ENCODE data around the gene TMEM238.

Gene TMEM238

DNA sequence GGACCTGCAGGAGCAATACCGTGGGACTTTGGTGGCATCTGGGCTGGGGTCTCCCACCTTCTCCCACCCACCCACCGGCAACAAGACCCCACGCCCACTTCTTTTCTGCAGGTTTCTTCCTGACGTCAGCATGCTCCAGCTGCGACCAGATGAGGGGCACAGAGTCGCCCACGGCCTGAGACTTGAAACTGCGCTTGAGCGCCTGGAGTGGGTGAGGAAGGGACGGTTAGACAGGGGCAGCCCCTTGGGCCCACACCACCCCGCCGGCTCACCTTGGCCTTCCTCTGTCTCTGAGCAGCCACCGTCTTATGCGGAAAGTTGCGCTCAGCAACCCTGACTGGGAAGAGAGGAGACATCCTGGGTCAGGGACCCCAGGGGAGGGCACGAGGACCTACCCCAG is 23.2 kb downstream of the TMEM238 start:
- in situ Hi-C loops (cut with MboI; ENCODE audit: low sequenced_read_pairs): no loop called here

DNA sequence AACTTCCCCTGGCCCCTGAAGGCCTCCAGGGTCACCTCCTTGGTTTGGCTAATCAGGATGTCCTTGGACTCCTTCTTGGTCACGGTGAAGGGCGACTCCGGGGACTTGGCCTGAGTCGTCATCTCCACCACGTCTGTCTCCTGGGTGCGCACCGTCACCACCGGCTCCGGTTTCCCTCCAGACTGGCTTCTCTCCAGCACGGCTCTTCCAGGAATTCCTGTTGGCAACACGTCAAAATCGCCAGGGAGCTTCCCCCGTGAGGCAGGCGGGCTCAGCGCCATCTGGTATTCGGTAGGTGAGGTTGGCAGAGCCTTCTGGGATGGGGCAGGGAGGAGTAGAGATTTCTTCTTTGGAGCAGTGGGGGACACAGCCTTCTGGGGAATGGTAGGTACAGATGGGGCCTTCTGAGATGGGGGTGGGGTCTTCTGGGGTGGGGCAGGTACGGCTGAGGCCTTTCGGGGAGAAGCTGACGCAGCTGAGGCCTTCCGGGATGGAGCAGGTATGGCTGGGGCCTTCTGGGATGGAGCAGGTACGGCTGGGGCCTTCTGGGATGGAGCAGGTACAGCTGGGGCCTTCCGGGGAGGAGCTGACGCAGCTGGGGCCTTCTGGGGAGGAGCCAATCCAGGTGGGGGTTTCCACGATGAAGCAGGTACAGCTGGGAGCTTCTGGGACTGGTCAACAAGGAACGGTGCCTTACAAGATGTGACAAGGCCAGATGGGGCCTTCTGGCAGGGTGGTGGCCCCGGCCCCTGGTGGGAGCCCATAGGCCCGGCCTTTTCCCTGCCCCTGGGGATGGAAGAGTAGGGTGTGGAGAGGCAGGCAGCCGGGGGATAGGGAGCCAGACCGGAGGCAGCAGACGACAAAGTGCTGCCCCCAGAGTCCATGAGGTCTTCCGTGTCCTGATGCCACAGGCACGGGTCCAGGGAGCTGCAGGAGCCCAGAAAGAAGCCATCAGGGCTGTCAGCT is 24.9 kb downstream of the TMEM238 start:
- in situ Hi-C loops (cut with MboI; ENCODE audit: low sequenced_read_pairs): no loop called here

DNA sequence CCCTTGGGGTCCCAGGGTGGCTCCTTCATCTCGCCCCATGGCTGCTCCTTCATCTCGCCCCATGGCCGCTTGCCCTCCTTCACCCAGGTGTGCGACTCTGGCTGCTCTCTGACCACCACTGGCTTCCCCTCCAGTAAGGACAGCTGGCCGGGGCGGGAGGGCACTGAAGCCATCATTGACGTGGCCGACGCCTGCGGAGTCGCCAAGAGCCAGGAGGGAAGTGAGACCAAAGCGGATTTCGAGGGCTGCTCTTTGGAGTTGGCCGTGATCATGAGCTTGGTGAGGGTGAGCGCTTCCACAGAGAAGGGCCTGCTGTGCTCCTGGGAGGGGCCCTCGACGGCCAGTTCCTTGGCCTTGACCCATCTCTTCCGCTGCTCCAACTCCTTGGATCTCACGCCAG is 25.6 kb downstream of the TMEM238 start:
- in situ Hi-C loops (cut with MboI; ENCODE audit: low sequenced_read_pairs): no loop called here

DNA sequence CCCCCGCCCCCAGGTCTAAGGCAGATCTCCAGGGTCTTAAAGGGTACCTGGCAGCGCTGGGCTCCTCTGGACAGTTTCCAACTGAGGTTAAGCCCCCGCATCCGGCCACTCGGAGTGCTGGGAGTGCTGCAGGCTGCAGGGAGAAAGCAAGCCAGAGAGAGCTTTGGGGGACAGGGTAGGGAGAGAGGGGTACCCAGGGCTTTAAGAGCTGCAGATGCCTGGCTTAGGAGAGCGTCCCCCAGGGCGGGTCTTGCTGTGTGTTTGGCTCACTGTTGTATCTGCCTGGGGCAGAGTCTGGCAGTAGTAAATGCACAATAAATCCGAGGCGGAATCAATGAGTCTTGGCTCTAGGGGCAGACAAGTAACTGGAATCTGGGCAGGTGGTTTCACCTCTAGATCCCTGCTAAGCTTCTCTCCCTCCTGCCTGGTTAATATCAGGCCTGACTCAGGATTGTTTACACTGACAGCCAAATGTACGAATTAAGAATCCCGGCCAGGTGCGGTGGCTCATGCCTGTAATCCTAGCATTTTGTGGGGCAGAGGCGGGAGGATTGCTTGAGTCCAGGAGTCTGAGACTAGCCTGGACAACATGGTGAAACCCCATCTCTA is 28.8 kb downstream of the TMEM238 start:
- in situ Hi-C loops (cut with MboI; ENCODE audit: low sequenced_read_pairs): no loop called here

DNA sequence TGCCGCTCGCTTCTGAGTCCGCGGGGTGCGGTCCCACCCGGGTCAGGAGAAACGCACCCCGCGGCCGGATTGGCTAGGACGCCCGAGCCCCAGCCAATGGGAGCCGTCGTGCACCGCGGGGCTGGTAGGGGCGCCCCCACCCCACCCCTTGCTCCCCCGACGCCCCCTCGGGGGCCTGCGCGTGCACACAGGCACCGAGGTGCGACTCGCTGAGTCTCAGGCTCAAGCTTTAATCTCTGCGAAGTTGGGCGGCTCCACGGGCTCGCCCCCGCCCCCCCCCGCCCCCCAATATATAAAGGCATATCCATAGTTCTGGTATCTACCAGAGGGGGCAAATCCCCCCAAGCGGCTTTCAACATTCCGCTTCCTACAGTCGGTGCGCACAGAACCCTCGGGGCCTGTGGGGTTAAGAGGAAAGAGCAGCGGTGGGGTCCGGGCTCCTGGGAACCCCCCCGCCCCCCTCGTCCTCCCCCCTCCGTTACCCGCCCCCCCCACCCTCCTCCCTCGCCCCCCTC is 29.3 kb downstream of the TMEM238 start, which contains the start of gene COX6B2:
TSS of gene COX6B2 (minus strand) at position 22 of the 515 bp plus-strand sequence. CDS start 198 bp downstream, outside the sequence.
- in situ Hi-C loops (cut with MboI; ENCODE audit: low sequenced_read_pairs): no loop called here

DNA sequence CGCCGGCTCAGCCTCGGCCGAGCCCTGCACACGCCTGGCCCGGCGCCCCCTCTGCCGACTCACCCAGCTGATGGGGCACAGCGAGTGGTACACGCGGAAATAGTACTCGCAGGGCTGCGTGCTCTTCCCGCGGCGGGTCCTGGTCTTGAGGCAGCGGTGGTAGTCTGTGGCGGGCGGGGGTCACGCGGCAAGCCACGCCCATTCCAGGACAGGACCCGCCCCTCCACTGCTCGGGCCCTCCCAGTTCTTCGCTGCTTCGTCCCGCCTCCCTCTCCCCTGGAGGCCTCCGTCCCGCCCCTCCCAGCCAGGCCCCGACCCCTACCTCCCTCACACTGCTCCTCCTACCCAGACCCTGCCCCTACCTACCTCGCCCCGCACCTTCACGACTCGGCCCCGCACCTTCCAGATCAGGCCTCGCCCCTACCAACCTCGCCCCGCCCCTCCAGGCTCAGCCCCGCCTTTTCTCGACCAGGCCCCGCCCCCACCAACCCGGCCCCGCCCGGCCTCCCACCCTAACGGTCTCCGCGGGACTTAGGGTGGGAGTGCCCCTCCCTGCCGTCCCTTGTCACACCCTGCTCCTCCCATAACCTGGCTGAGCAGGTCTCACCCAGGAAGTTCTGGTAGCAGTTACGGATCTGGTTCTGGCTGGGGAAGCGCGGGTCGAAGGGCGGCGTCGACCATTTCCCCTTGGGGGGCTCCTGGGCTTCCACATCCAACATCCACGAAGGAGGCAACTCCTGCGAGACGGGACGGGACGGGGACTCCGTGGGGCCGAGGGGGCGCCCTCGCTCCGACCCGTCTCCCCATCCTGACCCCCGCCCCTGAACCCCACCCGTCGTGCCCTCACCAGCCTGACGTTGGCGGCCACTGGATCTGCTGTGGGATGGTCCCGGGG is 30.0 kb downstream of the TMEM238 start:
- in situ Hi-C loops (cut with MboI; ENCODE audit: low sequenced_read_pairs): no loop called here

DNA sequence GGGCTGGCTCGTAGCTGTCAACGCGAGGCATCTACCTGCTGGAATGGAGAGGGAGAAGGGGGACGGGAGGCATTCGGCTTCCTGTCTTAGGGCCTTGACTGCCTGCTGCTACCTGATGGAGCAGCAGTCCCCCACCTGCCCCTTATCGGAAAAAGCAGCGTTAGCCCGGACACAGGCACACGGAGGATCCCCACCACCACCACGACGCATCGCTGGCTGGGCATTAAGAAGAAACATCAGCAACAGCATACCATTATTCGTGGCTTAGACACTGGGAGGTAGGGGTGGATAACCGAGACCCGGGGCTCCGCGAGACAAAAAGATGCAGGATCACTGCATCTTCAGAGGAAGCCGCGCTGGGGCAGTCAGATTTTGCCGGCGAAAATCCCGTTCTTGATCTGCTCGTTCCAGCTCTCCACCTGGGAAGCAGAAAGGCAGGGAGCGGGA is 30.7 kb downstream of the TMEM238 start:
- in situ Hi-C loops (cut with MboI; ENCODE audit: low sequenced_read_pairs): no loop called here

DNA sequence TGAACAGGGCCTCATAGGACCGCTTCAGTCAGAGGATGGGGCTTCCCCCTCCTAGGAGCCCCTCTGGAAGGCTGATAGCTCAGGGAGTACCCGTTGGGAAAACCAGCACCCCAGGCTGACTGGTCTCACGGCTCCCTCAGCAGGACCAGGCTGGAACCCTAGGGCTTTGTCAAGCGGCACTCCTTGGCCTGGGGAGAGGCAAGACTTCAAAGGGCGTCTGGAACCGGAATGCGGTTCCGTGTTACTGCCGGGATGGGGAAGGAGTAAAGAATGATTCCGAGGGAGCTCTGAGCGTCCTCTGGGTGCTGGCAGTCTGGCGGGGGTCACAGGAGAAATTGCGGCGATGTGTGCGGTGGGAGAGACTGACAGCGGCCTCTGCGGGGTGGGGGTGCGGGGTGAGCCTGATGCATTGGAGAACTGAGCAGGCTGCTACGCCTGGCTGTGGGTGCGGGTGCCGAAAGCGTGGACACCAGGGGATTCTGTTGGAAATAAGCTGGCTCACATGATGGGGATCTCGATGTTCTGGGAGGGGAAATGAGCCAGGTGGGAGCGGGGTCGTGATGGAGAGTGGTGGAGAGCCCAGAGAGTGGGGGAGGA is 31.4 kb downstream of the TMEM238 start:
- in situ Hi-C loops (cut with MboI; ENCODE audit: low sequenced_read_pairs): no loop called here

DNA sequence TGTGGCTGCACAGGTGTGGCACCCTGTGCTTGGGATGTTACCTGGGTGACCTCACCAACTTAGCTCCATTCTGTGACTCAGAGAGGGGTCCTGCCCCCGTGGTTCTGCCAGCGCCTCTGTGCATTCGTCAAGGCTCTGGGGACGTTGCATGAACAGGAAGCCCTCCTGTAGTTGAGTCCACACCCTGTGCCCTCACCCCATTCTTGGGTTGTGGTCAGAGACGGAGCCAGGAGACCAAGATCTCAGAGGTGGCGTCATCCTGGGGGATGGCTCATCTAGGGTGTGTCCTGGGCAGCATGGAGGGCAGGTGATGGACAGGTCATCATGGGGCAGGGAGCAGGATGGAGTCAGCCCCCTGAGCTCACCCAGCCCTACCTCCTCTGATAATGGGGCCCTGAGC is 32.1 kb downstream of the TMEM238 start:
- in situ Hi-C loops (cut with MboI; ENCODE audit: low sequenced_read_pairs): no loop called here

DNA sequence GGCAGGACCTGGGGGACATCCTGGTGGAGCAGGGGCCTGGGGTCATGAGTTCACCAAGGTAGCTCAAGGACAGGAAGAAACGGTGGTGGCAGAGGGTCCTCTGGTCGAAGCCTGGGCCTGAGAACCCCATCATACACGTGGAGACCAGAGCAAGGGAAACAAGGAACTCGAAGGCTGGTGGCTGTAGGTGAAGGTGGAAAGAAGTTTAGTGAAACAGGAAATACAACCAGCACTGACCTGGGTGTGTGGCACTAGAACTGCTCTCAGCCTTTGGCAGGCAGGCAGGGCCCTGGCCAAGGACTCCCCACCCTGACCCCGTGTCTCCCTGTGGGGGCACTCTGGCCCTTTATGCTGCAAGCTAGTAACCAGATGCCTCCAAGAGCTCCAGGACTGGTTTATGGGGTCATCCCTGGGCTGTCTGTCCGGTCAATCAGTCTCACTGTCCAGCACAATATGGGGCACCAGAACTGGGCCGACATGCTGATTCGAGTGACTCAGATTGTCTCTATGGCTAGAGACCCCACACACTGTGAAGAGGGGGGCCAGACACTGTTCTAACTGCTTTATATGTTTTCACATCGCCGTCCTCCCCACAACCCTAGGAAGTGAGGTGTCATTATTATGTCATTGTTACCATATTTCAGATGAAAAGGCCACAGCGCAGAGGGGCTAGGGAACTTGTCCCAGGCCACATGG is 33.3 kb downstream of the TMEM238 start:
- in situ Hi-C loops (cut with MboI; ENCODE audit: low sequenced_read_pairs): no loop called here

DNA sequence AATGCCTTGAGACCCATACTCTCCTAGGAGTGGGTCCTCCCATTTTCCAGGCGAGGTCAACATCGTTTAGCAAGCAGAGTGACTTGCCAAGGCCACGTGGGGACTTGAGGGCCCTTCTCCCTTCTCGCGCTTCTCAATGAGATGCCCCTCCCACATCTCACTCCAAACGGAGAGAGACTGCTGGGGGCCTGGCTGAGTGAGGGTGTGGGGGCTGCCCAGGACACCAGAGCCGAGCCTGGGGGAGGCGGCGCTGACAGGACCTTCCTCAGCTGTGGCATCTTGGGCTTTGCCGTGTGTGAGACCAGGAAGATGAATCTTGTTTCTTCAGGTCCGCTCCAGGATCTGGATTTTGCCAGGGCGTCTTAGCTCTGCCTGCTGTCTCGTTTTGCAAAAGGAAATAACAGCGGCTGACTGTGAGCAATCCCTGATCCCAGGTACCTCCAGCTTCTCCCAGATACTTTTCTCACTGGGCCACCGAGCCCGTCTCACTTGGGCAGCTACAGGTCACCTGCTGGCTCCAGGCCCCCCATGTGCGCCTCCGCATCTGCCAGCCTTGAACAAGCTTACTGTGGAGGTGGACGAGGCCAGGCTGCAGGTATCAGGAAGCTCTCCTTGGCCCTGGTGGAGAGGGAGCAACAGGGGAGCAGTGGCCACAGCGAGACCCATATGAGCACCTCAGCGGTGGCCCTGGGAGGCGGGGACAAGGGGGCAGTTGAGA is 35.6 kb downstream of the TMEM238 start:
- in situ Hi-C loops (cut with MboI; ENCODE audit: low sequenced_read_pairs): no loop called here

DNA sequence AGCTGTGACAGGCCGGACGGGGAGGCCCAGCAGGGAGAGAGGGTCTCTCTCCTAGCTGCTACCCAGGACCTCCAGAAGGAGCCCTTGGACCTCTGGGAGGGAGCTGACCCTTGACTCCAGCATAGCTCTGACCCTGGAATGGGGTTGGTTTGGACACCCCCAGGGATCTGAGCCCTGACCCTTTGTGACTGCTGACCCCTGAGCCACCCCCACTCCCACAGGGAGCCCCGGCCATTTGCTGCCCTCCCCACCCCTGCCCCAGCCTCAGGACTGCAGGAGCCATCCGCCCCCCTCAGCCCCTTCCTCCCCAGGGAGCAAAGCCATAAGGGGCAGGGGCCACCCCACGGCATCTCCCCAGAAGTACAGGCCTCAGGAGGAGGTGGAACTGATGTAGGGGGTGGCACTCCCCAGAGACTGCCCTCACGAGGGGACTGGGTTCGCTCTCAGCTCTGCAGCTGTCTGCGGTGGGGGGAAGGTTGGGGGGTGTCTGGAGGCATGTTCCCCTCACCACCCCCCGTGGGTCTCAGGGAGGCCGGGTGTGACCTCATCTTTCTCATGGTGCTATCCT is 36.6 kb downstream of the TMEM238 start:
- in situ Hi-C loops (cut with MboI; ENCODE audit: low sequenced_read_pairs): no loop called here

DNA sequence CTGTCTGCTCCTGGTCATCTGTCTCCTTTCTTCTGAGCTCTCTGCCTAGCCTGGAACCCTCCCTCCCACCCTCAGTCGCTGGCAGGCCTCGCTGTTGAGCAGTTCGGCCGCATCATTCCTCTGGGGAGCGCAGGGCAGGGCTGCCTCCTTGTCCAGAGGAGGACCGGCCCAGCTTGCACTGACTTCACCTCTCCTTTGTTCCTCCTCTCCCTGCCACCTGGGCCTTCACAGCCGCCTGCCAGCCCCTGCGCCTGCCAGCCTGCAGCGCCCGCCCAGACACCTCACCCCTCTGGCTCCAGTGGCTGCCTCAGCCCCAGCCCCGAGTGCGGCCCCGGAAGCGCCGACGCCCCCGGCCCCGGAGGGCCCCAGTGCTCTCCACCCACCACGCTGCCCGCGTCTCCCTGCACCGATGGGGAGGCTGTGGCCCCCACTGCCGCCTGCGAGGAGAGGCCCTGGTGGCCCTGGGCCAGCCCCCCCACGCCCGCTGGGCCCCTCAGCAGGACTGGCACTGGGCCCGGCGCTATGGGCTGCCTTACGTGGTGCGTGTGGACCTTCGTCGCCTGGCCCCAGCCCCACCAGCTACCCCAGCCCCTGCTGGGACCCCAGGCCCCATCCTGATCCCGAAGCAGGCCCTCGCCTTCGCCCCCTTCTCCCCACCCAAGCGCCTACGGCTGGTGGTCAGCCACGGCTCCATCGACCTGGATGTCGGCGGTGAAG is 37.2 kb downstream of the TMEM238 start:
- in situ Hi-C loops (cut with MboI; ENCODE audit: low sequenced_read_pairs): no loop called here

DNA sequence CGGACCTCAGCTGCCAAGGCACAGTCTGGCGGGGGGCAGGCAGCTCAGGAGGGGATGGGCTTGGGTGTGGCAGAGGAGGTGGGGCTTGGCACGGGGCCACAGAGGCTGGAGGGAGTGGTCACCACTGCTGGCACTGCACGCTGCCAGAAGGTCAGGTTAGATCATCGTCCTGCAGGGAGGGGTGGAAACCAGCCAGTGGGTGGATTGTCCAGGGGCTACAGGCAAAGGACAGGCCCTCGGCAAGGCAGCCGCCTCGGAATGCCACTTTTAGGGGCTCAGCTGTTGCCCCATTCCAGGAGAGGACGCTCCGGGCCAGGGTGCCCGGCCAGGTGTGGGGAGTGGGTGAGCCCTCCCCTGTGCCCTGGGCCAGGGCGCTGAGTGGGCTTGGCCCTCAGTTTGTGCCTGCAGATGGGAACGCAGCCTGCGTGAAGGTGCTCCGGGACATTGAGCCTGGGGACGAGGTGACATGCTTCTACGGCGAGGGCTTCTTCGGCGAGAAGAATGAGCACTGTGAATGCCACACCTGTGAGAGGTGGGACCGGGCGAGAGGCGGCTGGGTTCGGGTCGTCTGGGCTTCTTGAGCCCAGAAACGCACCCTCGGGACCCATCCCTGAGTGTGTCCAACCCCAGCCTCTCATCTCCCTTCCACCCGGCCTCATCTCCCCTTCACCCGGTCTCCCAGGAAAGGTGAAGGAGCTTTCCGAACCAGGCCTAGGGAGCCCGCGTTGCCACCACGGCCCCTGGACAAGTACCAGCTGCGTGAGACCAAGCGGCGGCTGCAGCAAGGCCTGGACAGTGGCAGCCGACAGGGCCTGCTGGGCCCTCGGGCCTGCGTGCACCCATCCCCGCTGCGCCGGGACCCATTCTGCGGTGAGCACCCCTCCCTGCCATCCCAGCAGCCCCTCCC is 38.0 kb downstream of the TMEM238 start:
- in situ Hi-C loops (cut with MboI; ENCODE audit: low sequenced_read_pairs): no loop called here

DNA sequence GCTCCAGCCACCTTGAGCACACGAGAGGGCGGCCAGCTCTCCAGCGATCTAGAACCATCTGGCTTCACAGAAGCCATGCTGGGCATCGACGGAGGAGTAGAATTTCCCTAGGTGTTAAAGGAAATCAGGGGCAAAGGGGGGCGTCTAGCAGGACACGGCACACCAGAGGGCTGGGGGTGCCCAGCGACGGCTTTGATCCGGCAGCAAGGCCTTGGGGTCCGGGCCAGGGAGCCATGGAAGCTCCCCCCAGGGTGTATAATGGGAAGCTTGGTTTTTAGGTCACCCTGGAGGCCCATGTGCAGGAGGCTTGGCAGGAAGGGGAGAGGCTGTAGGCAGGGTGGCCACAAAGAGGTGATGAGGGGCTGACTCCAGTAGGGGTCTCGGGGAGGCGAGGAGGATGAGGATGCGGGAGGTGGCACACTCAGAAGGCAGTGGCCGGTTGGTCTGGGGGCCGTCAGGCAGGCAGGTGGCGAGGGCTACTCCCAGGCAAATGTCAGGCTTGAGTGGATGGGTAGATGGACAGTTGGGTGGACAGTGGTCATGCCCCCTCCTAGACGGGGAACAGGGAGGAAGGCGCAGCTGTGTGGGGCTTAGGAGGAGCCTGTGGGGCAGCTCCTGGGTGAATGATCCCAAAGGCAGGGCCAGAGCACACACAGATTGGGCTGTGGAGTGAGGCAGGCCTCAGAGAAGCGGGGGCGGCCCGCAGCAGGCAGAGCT is 38.8 kb downstream of the TMEM238 start:
- in situ Hi-C loops (cut with MboI; ENCODE audit: low sequenced_read_pairs): no loop called here

DNA sequence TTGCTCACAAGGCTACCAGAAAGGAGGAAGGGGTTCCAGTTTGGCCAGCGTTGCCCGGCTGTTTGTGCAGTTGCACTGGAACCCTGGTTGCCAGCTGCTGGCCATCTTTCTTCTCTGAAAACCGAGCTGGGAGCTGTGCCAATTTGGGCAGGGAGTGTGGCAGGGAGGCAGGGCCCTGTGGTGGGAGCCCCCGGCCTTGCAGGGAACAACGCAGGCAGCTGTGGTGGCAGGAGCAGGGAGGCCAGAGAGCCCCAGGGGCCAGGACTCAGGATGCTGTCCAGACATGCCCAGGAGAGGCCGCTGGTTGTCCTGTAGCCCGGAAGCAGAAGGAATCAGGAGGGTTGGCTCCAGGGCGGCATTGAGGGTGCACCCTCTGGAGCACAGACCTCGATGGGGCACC is 39.6 kb downstream of the TMEM238 start:
- in situ Hi-C loops (cut with MboI; ENCODE audit: low sequenced_read_pairs): no loop called here

Data from HL-60/S4 (cell line).